Measurements from ENCODE around the gene CDH4.

The CDH4 gene

GRCh38 chr20:61281286-61281795, 29.3 kb downstream of the CDH4 start:
- H3K27ac ChIP-seq (ENCODE audit: extremely low read depth, low read depth, low read length), result no peak overlapping the region
- no peaks in the 10 kb centered on the region for H3K36me3 ChIP-seq (ENCODE audit: control insufficient read depth in 2 of 2, insufficient read depth in 1 of 2, low read length in 2 of 2)
- ChIA-PET CTCF (no interaction called here), POLR2A (no interaction called here)
- H3K4me3 ChIP-seq (ENCODE audit: low read depth, low read length), result no peak overlapping the region
- no peak for TF ChIP-seq ZBTB48 (tag by site-specific recombination; IDR thresholded peaks at IDR 0.05)
- TF ChIP-seq ZNF623 (tag by site-specific recombination; IDR thresholded peaks at IDR 0.05), result no peak
- no peak for TF ChIP-seq ZBTB20 (tag by site-specific recombination; IDR thresholded peaks at IDR 0.05)
- no peak for TF ChIP-seq ZNF488 (tag by site-specific recombination; IDR thresholded peaks at IDR 0.05)
- no peak for TF ChIP-seq CTCF (tag by site-specific recombination; IDR thresholded peaks at IDR 0.05)
- H3K4me1 ChIP-seq (ENCODE audit: control insufficient read depth, insufficient read depth, low read length), result no peaks in the 10 kb centered on the region
- H3K9me3 ChIP-seq (ENCODE audit: control insufficient read depth, insufficient read depth, low read depth, low read length), result no peaks in the 10 kb centered on the region

- Histone ChIP-seq H3K27ac (ENCODE audit: extremely low read depth, low read depth, low read length) (no peak overlapping the region), H3K36me3 (ENCODE audit: control insufficient read depth in 2 of 2, insufficient read depth in 1 of 2, low read length in 2 of 2) (no peaks in the 10 kb centered on the region), H3K4me3 (ENCODE audit: low read depth, low read length) (no peak overlapping the region), H3K4me1 (ENCODE audit: control insufficient read depth, insufficient read depth, low read length) (no peaks in the 10 kb centered on the region), H3K9me3 (ENCODE audit: control insufficient read depth, insufficient read depth, low read depth, low read length) (no peaks in the 10 kb centered on the region)
- TF ChIP-seq MYNN (tag by site-specific recombination; IDR thresholded peaks at IDR 0.05; ENCODE audit: borderline replicate concordance), result no peak
- no peak for TF ChIP-seq ZNF530 (tag by site-specific recombination; IDR thresholded peaks at IDR 0.05; ENCODE audit: low read depth)
- no peak for TF ChIP-seq ZFP3 (tag by site-specific recombination; IDR thresholded peaks at IDR 0.05; ENCODE audit: low read depth)
- TF ChIP-seq ZNF639 (tag by site-specific recombination; IDR thresholded peaks at IDR 0.05), result no peak
- TF ChIP-seq ZNF366 (tag by site-specific recombination; conservative IDR thresholded peaks at IDR 0.05), result no peak
- TF ChIP-seq ZNF830 (tag by site-specific recombination; IDR thresholded peaks at IDR 0.05; ENCODE audit: low read depth), result no peak
- TF ChIP-seq TCF7L2 (IDR thresholded peaks at IDR 0.05; ENCODE audit: borderline replicate concordance, low read depth, low read length), result no peak
- TF ChIP-seq ZNF202 (tag by site-specific recombination; IDR thresholded peaks at IDR 0.05; ENCODE audit: borderline replicate concordance), result no peak
- no peak for TF ChIP-seq ZSCAN23 (tag by site-specific recombination; IDR thresholded peaks at IDR 0.05)
- POLR2A ChIA-PET, result no interaction called here
- CTCF ChIA-PET, result no interaction called here
Measured at GRCh38 chr20:61284752-61285151, 32.7 kb downstream of the CDH4 start.

GRCh38 chr20:61285152-61285645, 33.1 kb downstream of the CDH4 start:
- Histone ChIP-seq H3K27ac (ENCODE audit: extremely low read depth, low read depth, low read length) (no peak overlapping the region), H3K36me3 (ENCODE audit: control insufficient read depth in 2 of 2, insufficient read depth in 1 of 2, low read length in 2 of 2) (no peaks in the 10 kb centered on the region), H3K9me3 (ENCODE audit: control insufficient read depth, insufficient read depth, low read depth, low read length) (no peaks in the 10 kb centered on the region), H3K4me3 (ENCODE audit: low read depth, low read length) (no peak overlapping the region), H3K4me1 (ENCODE audit: control insufficient read depth, insufficient read depth, low read length) (no peaks in the 10 kb centered on the region)
- ChIA-PET POLR2A (no interaction called here), CTCF (no interaction called here)
- no peak for TF ChIP-seq ZNF654 (tag by site-specific recombination; IDR thresholded peaks at IDR 0.05; ENCODE audit: low read depth)
- TF ChIP-seq ZNF132 (tag by site-specific recombination; IDR thresholded peaks at IDR 0.05; ENCODE audit: borderline replicate concordance), result no peak
- no peak for TF ChIP-seq PRDM1 (tag by site-specific recombination; IDR thresholded peaks at IDR 0.05)
- no peak for TF ChIP-seq ZNF785 (tag by site-specific recombination; IDR thresholded peaks at IDR 0.05)
- TF ChIP-seq ZNF549 (tag by site-specific recombination; IDR thresholded peaks at IDR 0.05), result no peak
- TF ChIP-seq SALL2 (tag by site-specific recombination; IDR thresholded peaks at IDR 0.05; ENCODE audit: borderline replicate concordance), result no peak
- TF ChIP-seq ZNF571 (tag by site-specific recombination; IDR thresholded peaks at IDR 0.05), result no peak
- TF ChIP-seq OSR2 (tag by site-specific recombination; IDR thresholded peaks at IDR 0.05), result no peak
- TF ChIP-seq ZNF248 (tag by site-specific recombination; IDR thresholded peaks at IDR 0.05), result no peak
- no peak for TF ChIP-seq ZNF707 (tag by site-specific recombination; IDR thresholded peaks at IDR 0.05)
- TF ChIP-seq ZNF488 (tag by site-specific recombination; IDR thresholded peaks at IDR 0.05), result no peak
